Keratinocyte (primary cell): Measurements from ENCODE around the gene S100A12.

Experiments used
- CTCF ChIP-seq, 3 experiments: IDR thresholded peaks in 1 of 3; conservative IDR thresholded peaks in 1 of 3; optimal IDR thresholded peaks in 1 of 3; 2 replicates in 2 of 3; 3 replicates in 1 of 3; pipeline versions ENCODE3 to v1.5.1; 2011; ENCODE audit warnings: low read length in 3 of 3, mild to moderate bottlenecking in 3 of 3, moderate library complexity in 2 of 3, control low read depth in 1 of 3, inconsistent platforms in 1 of 3; ENCODE audit not compliant: insufficient read depth in 2 of 3; ENCODE audit errors: extremely low read depth in 1 of 3
- EZH2 ChIP-seq: IDR thresholded peaks from one replicate; pipeline ENCODE4 v1.6.1; 2012; ENCODE audit warnings: inconsistent platforms, mild to moderate bottlenecking, low read length, moderate library complexity

GRCh38 chr1:153400244-153400643 is 24.8 kb upstream of the S100A12 start:
- TF ChIP-seq CTCF (optimal IDR thresholded peaks at IDR 0.05 in 1 of 3, IDR thresholded peaks at IDR 0.05 in 1 of 3, conservative IDR thresholded peaks at IDR 0.05 in 1 of 3; ENCODE audit: extremely low read depth in 1 of 3, insufficient read depth in 2 of 3, low read length in 3 of 3): peak; percentile 19 to 46 (median 39)
- TF ChIP-seq EZH2: no peak
